ENCODE results near the gene TP53TG3E. TPM values are rescaled to one million over a fixed set of nuclear protein-coding genes. Genes with fewer than 3 reads are reported as not detected.

Gene TP53TG3E, protein sequence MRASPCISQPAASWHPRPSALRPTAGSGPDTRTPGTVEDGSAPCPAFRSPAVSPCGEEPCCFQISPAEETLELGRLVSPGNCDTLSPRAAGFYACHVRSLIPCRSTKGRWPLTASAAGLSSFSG
- not detected in 2 replicates for total RNA-seq

DNA sequence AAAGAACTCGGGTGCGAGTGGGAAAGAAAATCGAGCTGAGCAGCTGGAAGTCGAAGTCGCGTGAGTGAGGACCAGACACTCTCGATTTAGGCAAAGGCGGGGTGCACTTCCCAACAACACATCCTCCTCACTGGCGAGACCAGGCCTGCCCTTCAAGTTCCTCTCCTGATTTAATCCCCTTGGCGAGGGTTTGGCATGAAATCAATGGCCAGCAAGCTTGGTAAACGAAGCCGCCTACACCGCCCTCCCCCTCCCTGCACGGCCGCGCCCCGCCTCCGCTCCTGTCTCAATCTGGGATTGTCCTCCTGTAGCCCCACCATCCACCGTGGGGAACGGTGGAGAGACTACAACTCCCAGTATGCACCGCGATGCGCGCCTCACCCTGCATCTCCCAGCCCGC, at the start of gene TP53TG3E:
TP53TG3E (plus strand) TSS at position 301 of the 400 bp plus-strand sequence; CDS start at position 369, 68 bp downstream.

Other genes with a start within 250 kb of the TP53TG3E start
- gene TP53TG3C, start 110.1 kb upstream of the TP53TG3E start, total RNA-seq, result not detected in 2 replicates
- not detected in 2 replicates for gene TP53TG3B, start 56.5 kb downstream of the TP53TG3E start, total RNA-seq
- not detected in 2 replicates for gene TP53TG3F, start 155.3 kb downstream of the TP53TG3E start, total RNA-seq